SK-N-SH (cell line): ENCODE measurements around the gene ADGRB2. TPM values are rescaled to one million over a fixed set of nuclear protein-coding genes. Genes with fewer than 3 reads are reported as not detected.
A peak's percentile ranks its signal among the peaks of the same experiment; 100 is the strongest.

ENCODE experiments used
- CTCF ChIA-PET: fragments of 300-600, 350-600 bp; formaldehyde crosslinking; extraction: SDS; loops from one replicate; lab custom pipeline; 2021; lab: Yijun Ruan, JAX
- POLR2A ChIA-PET: fragments of 350-600 bp; sonication (Branson Sonifier 250); formaldehyde crosslinking; extraction: SDS; loops from one replicate; lab custom pipeline; 2020; ENCODE audit warnings: antibody characterized with exemption, inconsistent platforms; lab: Yijun Ruan, JAX
- DNase-seq: peaks from one replicate; pipeline ENCODE4 v3.0.0; 2012
- H2AFZ ChIP-seq: fragments of 200-600 bp; sonication (generic); 2 replicates; pipeline ENCODE4 v1.8.1; 2016; ENCODE audit warnings: antibody characterized with exemption, mild to moderate bottlenecking, low read depth
- H3F3A ChIP-seq: fragments of 200-600 bp; sonication (generic); replicated peaks from 2 replicates; pipeline ENCODE3; 2016; ENCODE audit warnings: antibody characterized with exemption, mild to moderate bottlenecking; ENCODE audit not compliant: insufficient read depth
- H3K27ac ChIP-seq, 2 experiments: fragments of 200-500 bp in 1 of 2; fragments of 200-600 bp in 1 of 2; sonication (Bioruptor generic) in 1 of 2; sonication (generic), shearing (Covaris generic) in 1 of 2; 2 replicates each; pipeline versions ENCODE4 v1.5.1 to v1.6.1; 2014 to 2016; ENCODE audit warnings: low read depth in 2 of 2, inconsistent platforms in 1 of 2, low read length in 1 of 2, mild to moderate bottlenecking in 1 of 2, mixed read lengths in 1 of 2
- H3K27me3 ChIP-seq: fragments of 200-600 bp; sonication (generic), shearing (Covaris generic); 2 replicates; pipeline ENCODE4 v1.6.1; 2016; ENCODE audit warnings: mixed run types; ENCODE audit not compliant: insufficient read depth
- H3K36me3 ChIP-seq, 2 experiments: fragments of 200-500 bp in 1 of 2; fragments of 200-600 bp in 1 of 2; sonication (Bioruptor generic) in 1 of 2; sonication (generic) in 1 of 2; replicated peaks in 1 of 2; 2 replicates each; pipeline versions ENCODE3 to v1.5.1; 2014 to 2016; ENCODE audit warnings: low read length in 1 of 2, mild to moderate bottlenecking in 1 of 2; ENCODE audit not compliant: insufficient read depth in 2 of 2, control insufficient read depth in 1 of 2
- H3K4me1 ChIP-seq, 2 experiments: fragments of 200-500 bp in 1 of 2; fragments of 200-600 bp in 1 of 2; sonication (Bioruptor generic) in 1 of 2; sonication (generic), shearing (Covaris generic) in 1 of 2; 2 replicates each; pipeline versions ENCODE4 v1.5.1 to v1.6.1; 2014 to 2016; ENCODE audit warnings: low read depth in 1 of 2, low read length in 1 of 2, mixed run types in 1 of 2; ENCODE audit not compliant: insufficient read depth in 2 of 2, control insufficient read depth in 1 of 2
- H3K4me2 ChIP-seq: fragments of 200-600 bp; sonication (generic), shearing (Covaris generic); 2 replicates; pipeline ENCODE4 v1.6.1; 2017; ENCODE audit warnings: mixed run types
- H3K4me3 ChIP-seq, 2 experiments: fragments of 200-500 bp in 1 of 2; fragments of 200-600 bp in 1 of 2; sonication (Bioruptor generic) in 1 of 2; sonication (generic), shearing (Covaris generic) in 1 of 2; 2 replicates each; pipeline versions ENCODE4 v1.5.1 to v1.8.1; 2014 to 2016; ENCODE audit warnings: low read depth in 2 of 2, inconsistent platforms in 1 of 2, low read length in 1 of 2, mild to moderate bottlenecking in 1 of 2, mixed read lengths in 1 of 2, moderate library complexity in 1 of 2
- H3K79me2 ChIP-seq: fragments of 200-600 bp; sonication (generic); 2 replicates; pipeline ENCODE4 v1.8.1; 2017; ENCODE audit warnings: mild to moderate bottlenecking; ENCODE audit not compliant: insufficient read depth
- H3K9ac ChIP-seq: fragments of 200-600 bp; sonication (generic); 2 replicates; pipeline ENCODE4 v1.6.1; 2017; ENCODE audit warnings: mixed run types
- H3K9me2 ChIP-seq: fragments of 200-600 bp; sonication (generic); 2 replicates; pipeline ENCODE4 v1.6.1; 2017; ENCODE audit warnings: mixed run types
- H3K9me3 ChIP-seq: fragments of 200-600 bp; sonication (generic); 2 replicates; pipeline ENCODE4 v1.6.1; 2017; ENCODE audit warnings: mixed run types, mild to moderate bottlenecking, moderate library complexity
- H4K20me1 ChIP-seq: fragments of 200-600 bp; sonication (generic); 2 replicates; pipeline ENCODE4 v1.6.1; 2017; ENCODE audit warnings: mild to moderate bottlenecking, mixed run types; ENCODE audit not compliant: insufficient read depth
- CHD2 ChIP-seq: fragments of 150-350 bp; IDR thresholded peaks from 2 replicates; pipeline ENCODE4 v1.6.1; 2018; ENCODE audit warnings: low read length; ENCODE audit not compliant: partially characterized antibody
- CTCF ChIP-seq: fragments of 200-600 bp; sonication (generic); IDR thresholded peaks from 2 replicates; pipeline ENCODE4 v1.6.1; 2017; ENCODE audit warnings: antibody characterized with exemption, mild to moderate bottlenecking, moderate library complexity
- EZH2phosphoT487 ChIP-seq: fragments of 200-600 bp; sonication (generic); IDR thresholded peaks from 2 replicates; pipeline ENCODE4 v1.6.1; 2017; ENCODE audit warnings: low read depth, mixed run types, mild to moderate bottlenecking, antibody characterized with exemption, moderate library complexity, borderline replicate concordance
- FOXM1 ChIP-seq: IDR thresholded peaks from 2 replicates; pipeline ENCODE4 v1.4.0; 2012; ENCODE audit warnings: low read depth, mild to moderate bottlenecking
- RAD21 ChIP-seq: IDR thresholded peaks from 2 replicates; pipeline ENCODE4 v1.6.1; 2012; ENCODE audit warnings: mild to moderate bottlenecking, low read length
- REST ChIP-seq: IDR thresholded peaks from 2 replicates; pipeline ENCODE4 v1.6.1; 2012; ENCODE audit warnings: mild to moderate bottlenecking, low read depth, low read length, moderate library complexity
- SMC3 ChIP-seq: IDR thresholded peaks from 2 replicates; pipeline ENCODE4 v1.6.1; 2012; ENCODE audit warnings: low read depth, low read length, improper control_type of control experiment
- TEAD4 ChIP-seq: IDR thresholded peaks from 2 replicates; pipeline ENCODE4 v1.4.0; 2012; ENCODE audit warnings: mild to moderate bottlenecking, borderline replicate concordance; ENCODE audit not compliant: insufficient read depth
- WGBS: methylation state at CpG from one replicate; pipeline ENCODE4 v1.1.6; 2017; ENCODE audit warnings: low lambda C conversion rate; 5-methylcytosine and 5-hydroxymethylcytosine counted together
- polyA plus RNA-seq, 3 experiments: library from polyadenylated mRNA; depleted of rRNA; stranded (reverse); fragments of >200 nt; gene quantifications; 2 replicates each; pipeline ENCODE4 v1.2.3, GENCODE V29; 2012

Gene ADGRB2
- polyA plus RNA-seq, 1 of the 3 experiments (the other 2 are of a cell fraction), result 13.0 TPM

- Histone ChIP-seq H3K9ac (no peak overlapping the region), H2AFZ (no peak overlapping the region), H4K20me1 (peaks cover 13% of the 10 kb centered on the region), H3K4me3 (no peak overlapping the region), H3K36me3 (no peaks in the 10 kb centered on the region), H3K4me2 (no peak overlapping the region), H3K27ac (no peak overlapping the region), H3K9me2 (no peaks in the 10 kb centered on the region), H3K4me1 (peaks cover 7 to 45% of the 10 kb centered on the region in 2 experiments; a peak in 3 of 4 replicates), H3K79me2 (no peaks in the 10 kb centered on the region), H3K27me3 (no peaks in the 10 kb centered on the region), H3F3A (peaks cover 2% of the 10 kb centered on the region), H3K9me3 (no peaks in the 10 kb centered on the region)
- whole genome bisulfite sequencing, result 71% methylated on average over 15 of the region's 15 CpGs
- ChIA-PET CTCF (interaction anchor here (0.8 to 6.0 kb wide), 31 partner anchors 8 to 268 kb away, joined by 3 to 111 read pairs (median 7); partner anchors contain the start of gene ADGRB2), POLR2A (interaction anchor here (1.0 to 1.3 kb wide), 4 partner anchors 12 to 39 kb away, joined by 3 to 5 read pairs (median 4); no protein-coding TSS in a partner anchor)
- DNase-seq, result no peak
- no peak for TF ChIP-seq TEAD4
- TF ChIP-seq EZH2phosphoT487, result no peak
- no peak for TF ChIP-seq REST
- 0 out of 2 replicates have a peak, but pooled peaks have one; percentile 14 for TF ChIP-seq CTCF
- TF ChIP-seq FOXM1, result no peak
These were observed 18.0 kb downstream of the ADGRB2 start for GRCh38 chr1:31745946-31746670.

- POLR2A ChIA-PET, result interaction anchor here (1.0 to 1.3 kb wide), 4 partner anchors 11 to 39 kb away, joined by 3 to 5 read pairs (median 4); no protein-coding TSS in a partner anchor
- Histone ChIP-seq H4K20me1 (peaks cover 13% of the 10 kb centered on the region), H3K9me2 (no peaks in the 10 kb centered on the region), H2AFZ (no peak overlapping the region), H3F3A (no peaks in the 10 kb centered on the region), H3K36me3 (no peaks in the 10 kb centered on the region), H3K27me3 (no peaks in the 10 kb centered on the region), H3K4me2 (no peak overlapping the region), H3K4me1 (peaks cover 0 to 45% of the 10 kb centered on the region in 2 experiments; a peak in 1 of 4 replicates), H3K27ac (peak overlapping the region in 1 of 2 experiments; percentile 18; a peak in 1 of 4 replicates), H3K79me2 (no peaks in the 10 kb centered on the region), H3K9ac (no peak overlapping the region), H3K9me3 (no peaks in the 10 kb centered on the region), H3K4me3 (no peak overlapping the region; a peak in 1 of 4 replicates)
- WGBS, result 35% methylated on average over 3 of the region's 4 CpGs
- DNase-seq, result peak; percentile 89
- CTCF ChIA-PET, result interaction anchor here (0.6 to 6.0 kb wide), 35 partner anchors 9 to 615 kb away, joined by 3 to 111 read pairs (median 6); partner anchors contain the start of gene ADGRB2
- TF ChIP-seq RAD21 (peak; percentile 78), CHD2 (peak; percentile 25), SMC3 (peak; percentile 92), CTCF (peak; percentile 80), REST (peak; percentile 18; the same call in 1 of the 2 replicates)
These were observed 18.8 kb downstream of the ADGRB2 start for GRCh38 chr1:31745096-31745945.
